ENCODE measurements around the gene DNAJC3.
"Not testable (repeated sequence)": the region's sequence is repeated elsewhere in the genome, so short reads cannot be mapped to it uniquely, and the experiment has no call there.

DNA sequence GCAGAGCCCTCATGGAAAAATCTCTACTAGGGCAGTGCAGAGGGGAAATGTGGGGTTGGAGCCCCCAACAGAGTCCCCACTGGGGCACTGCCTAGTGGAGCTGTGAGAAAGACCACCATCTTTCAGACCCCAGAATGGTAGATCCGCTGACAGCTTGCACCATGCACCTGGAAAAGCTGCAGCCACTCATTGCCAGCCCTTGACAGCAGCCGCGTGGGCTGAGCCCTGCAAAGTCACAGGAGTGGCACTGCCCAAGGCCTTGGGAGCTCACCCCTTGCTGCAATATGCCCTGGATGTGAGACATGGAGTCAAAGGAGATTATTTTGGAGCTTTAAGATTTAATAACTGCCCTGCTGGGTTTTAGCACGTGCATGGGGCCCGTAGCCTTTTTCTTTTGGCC, 8.0 kb downstream of the DNAJC3 start:
- TF ChIP-seq, protein P1, sequence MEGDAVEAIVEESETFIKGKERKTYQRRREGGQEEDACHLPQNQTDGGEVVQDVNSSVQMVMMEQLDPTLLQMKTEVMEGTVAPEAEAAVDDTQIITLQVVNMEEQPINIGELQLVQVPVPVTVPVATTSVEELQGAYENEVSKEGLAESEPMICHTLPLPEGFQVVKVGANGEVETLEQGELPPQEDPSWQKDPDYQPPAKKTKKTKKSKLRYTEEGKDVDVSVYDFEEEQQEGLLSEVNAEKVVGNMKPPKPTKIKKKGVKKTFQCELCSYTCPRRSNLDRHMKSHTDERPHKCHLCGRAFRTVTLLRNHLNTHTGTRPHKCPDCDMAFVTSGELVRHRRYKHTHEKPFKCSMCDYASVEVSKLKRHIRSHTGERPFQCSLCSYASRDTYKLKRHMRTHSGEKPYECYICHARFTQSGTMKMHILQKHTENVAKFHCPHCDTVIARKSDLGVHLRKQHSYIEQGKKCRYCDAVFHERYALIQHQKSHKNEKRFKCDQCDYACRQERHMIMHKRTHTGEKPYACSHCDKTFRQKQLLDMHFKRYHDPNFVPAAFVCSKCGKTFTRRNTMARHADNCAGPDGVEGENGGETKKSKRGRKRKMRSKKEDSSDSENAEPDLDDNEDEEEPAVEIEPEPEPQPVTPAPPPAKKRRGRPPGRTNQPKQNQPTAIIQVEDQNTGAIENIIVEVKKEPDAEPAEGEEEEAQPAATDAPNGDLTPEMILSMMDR (IDR thresholded peaks at IDR 0.05), result not testable (repeated sequence)
- TF ChIP-seq POLR2A (IDR thresholded peaks at IDR 0.05), result not testable (repeated sequence)

All from lower leg skin (tissue), 3 donors.